Measurements from ENCODE around the gene PRDM16. TPM values are rescaled to one million over a fixed set of nuclear protein-coding genes. Genes with fewer than 3 reads are reported as not detected.
A peak's percentile ranks its signal among the peaks of the same experiment; 100 is the strongest.

PRDM16 gene
- total and polyA plus RNA-seq, 8 donors = 9.6 to 18.0 (median 14.7) TPM

DNA sequence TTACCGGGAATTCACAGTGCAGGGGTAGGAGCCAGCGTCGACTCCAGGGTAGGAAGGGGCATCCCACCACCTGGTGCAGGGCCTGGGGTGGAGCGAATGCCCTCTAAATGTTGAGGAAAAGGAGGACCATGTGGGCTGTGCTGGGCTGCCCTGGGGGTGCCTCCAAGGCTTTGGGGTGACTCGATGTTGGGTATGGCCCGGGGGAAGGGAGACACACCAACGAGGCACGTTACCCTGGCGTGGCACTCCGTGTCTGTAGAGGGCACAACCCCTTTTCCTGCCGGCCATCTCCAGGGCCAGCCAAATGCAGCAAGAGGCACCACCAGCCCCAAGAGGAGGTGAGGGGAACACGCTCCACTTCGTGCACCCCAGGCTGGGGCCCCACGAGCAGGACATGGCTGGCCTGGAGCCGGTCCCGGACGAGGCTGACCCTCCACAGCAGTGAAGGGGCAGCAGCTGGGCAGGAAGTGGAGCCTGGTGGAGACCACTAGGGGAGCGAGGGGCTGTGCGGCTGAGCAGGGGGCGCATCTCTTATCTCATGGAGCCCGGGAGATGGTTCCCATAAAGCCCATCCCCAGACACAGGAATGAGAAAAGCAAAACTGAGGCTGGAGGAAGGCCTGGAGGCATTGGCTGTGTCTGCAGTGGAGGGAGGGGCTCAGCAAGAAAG lies 36.5 kb upstream of the PRDM16 start:
- Histone ChIP-seq H3K4me3 (no peak overlapping the region), H3K27me3 (peaks cover 6 to 69% of the 10 kb centered on the region in 2 donors), H3K36me3 (no peaks in the 10 kb centered on the region), H3K4me1 (no peaks in the 10 kb centered on the region), H3K9me3 (no peaks in the 10 kb centered on the region), H3K27ac (no peak overlapping the region)
- ATAC-seq (no peak), DNase-seq (peak in 2 of 4 donors; percentile 30 to 71)
- intact Hi-C loops (cut with DNase I) = no loop called here
- no peak for TF ChIP-seq CTCF (IDR thresholded peaks at IDR 0.05)

DNA sequence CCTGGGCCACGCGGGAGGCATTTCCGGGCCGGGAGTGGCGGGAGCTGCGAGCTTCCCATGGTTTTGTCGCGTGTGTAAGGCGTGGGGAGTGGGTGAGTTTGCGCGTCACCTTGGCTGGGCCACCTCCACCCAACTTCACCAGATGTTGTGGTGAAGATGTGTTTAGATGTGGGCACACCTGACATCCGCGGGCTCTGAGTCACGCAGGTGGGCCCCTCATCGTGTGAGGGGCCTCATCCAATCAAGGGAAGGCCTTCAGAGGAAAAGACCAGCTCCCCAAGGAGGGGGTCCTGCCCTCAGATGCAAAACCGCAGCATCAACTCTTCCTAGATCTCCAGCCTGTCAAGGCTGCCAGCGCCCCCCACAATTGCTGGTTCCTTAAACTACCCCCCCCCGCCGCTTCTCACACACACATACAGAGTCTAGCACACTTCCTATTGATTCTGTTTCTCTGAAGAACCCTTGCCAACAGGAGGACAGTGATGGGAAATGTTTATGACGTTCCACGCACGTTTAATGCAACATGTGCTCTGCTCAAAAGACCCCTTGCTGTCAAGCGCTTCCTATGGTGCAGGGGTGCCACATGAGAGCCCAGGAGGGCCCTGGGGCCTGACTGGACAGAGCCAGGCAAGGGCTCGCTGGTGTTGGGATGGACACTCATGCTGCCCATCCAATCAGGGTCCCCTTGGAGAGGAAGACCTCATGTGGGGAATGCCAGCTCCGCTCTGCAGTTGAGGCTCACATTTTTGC lies 35.8 kb upstream of the PRDM16 start:
- Histone ChIP-seq H3K4me3 (no peak overlapping the region), H3K36me3 (no peaks in the 10 kb centered on the region), H3K27ac (no peak overlapping the region), H3K27me3 (peaks cover 6 to 69% of the 10 kb centered on the region in 2 donors), H3K4me1 (no peaks in the 10 kb centered on the region), H3K9me3 (no peaks in the 10 kb centered on the region)
- DNase-seq (peak in 1 of 4 donors; percentile 30), ATAC-seq (no peak)
- TF ChIP-seq CTCF (IDR thresholded peaks at IDR 0.05) = no peak
- intact Hi-C loops (cut with DNase I) = no loop called here

- Histone ChIP-seq H3K27ac (no peak overlapping the region), H3K9me3 (no peaks in the 10 kb centered on the region), H3K4me1 (no peaks in the 10 kb centered on the region), H3K36me3 (no peaks in the 10 kb centered on the region), H3K27me3 (peaks cover 3 to 69% of the 10 kb centered on the region in 2 donors), H3K4me3 (no peak overlapping the region)
- TF ChIP-seq CTCF (IDR thresholded peaks at IDR 0.05) = no peak
- intact Hi-C loops (cut with DNase I) = no loop called here
- ATAC-seq = no peak
- no peak for DNase-seq
These were observed 35.3 kb upstream of the PRDM16 start for GRCh38 chr1:3033790-3034090.

- no peak for TF ChIP-seq CTCF (IDR thresholded peaks at IDR 0.05)
- no peak overlapping the region for H3K4me3 ChIP-seq
- H3K36me3 ChIP-seq = no peaks in the 10 kb centered on the region
- no peaks in the 10 kb centered on the region for H3K4me1 ChIP-seq
- intact Hi-C loops (cut with DNase I) = no loop called here
- H3K27me3 ChIP-seq = peaks cover 0 to 69% of the 10 kb centered on the region in 2 donors
- H3K27ac ChIP-seq = no peak overlapping the region
- no peaks in the 10 kb centered on the region for H3K9me3 ChIP-seq
- no peak for ATAC-seq
- no peak for DNase-seq
These were observed 34.8 kb upstream of the PRDM16 start for GRCh38 chr1:3034162-3034561.

GRCh38 chr1:3034728-3035562 lies 34.1 kb upstream of the PRDM16 start:
- no peak for TF ChIP-seq CTCF (IDR thresholded peaks at IDR 0.05)
- Histone ChIP-seq H3K36me3 (no peaks in the 10 kb centered on the region), H3K9me3 (no peaks in the 10 kb centered on the region), H3K27me3 (peaks cover 0 to 61% of the 10 kb centered on the region in 2 donors), H3K27ac (no peak overlapping the region), H3K4me1 (no peaks in the 10 kb centered on the region), H3K4me3 (no peak overlapping the region)
- intact Hi-C loops (cut with DNase I) = no loop called here
- DNase-seq = peak in 1 of 4 donors; percentile 30
- ATAC-seq = peak; percentile 21

Data from left lung (tissue), 10 donors.